Aorta (tissue), 5 donors: ENCODE measurements around the gene SLC35B1. TPM values are rescaled to one million over a fixed set of nuclear protein-coding genes. Genes with fewer than 3 reads are reported as not detected.
"Not testable (repeated sequence)": the region's sequence is repeated elsewhere in the genome, so short reads cannot be mapped to it uniquely, and the experiment has no call there.

Experiments used
- ATAC-seq: fragments of 200-7000 bp; cut with Tn5 transposase; one replicate; pipeline ENCODE4 v1.9.1; 2022; ENCODE audit warnings: moderate library complexity; ENCODE audit not compliant: low FRiP score
- DNase-seq, 2 donors: peaks; one replicate each; pipeline ENCODE4 v3.0.0-alpha.2; 2020
- H3K27ac ChIP-seq, 2 donors: one replicate each; pipeline ENCODE4 v1.5.1; 2013; ENCODE audit warnings: low read length in 2 of 2, mild to moderate bottlenecking in 2 of 2, moderate library complexity in 2 of 2, control low read depth in 1 of 2, inconsistent platforms in 1 of 2, low read depth in 1 of 2
- H3K27me3 ChIP-seq, 2 donors: one replicate each; pipeline ENCODE4 v1.6.1; 2013; ENCODE audit warnings: control low read depth in 1 of 2, low read length in 1 of 2, mild to moderate bottlenecking in 1 of 2, moderate library complexity in 1 of 2; ENCODE audit not compliant: insufficient read depth in 2 of 2, control insufficient read depth in 1 of 2
- H3K36me3 ChIP-seq, 2 donors: one replicate each; pipeline ENCODE4 v1.6.1; 2013; ENCODE audit warnings: control low read depth in 1 of 2, low read length in 1 of 2, mild to moderate bottlenecking in 1 of 2; ENCODE audit not compliant: insufficient read depth in 2 of 2, control insufficient read depth in 1 of 2
- H3K4me1 ChIP-seq, 2 donors: one replicate each; pipeline ENCODE4 v1.6.1; 2013; ENCODE audit warnings: low read length in 2 of 2, control low read depth in 1 of 2, mild to moderate bottlenecking in 1 of 2, moderate library complexity in 1 of 2; ENCODE audit not compliant: insufficient read depth in 2 of 2, control insufficient read depth in 1 of 2
- H3K4me3 ChIP-seq, 2 donors: one replicate each; pipeline ENCODE4 v1.5.1; 2013; ENCODE audit warnings: low read length in 2 of 2, control low read depth in 1 of 2, mild to moderate bottlenecking in 1 of 2
- H3K9me3 ChIP-seq: one replicate; pipeline ENCODE4 v1.6.1; 2013; ENCODE audit warnings: mild to moderate bottlenecking, low read length; ENCODE audit not compliant: control insufficient read depth
- WGBS, 2 donors: extraction: QIAGEN DNeasy Blood & Tissue Kit; methylation state at CpG; one replicate each; pipeline ENCODE4 v1.1.7; 2013; 5-methylcytosine and 5-hydroxymethylcytosine counted together
- intact Hi-C, 2 donors: fragments of 100-400 bp; cut with DNase I; formaldehyde crosslinking; loops; one replicate each; pipeline versions ENCODE4 v1.14.2 to v1.15.0; 2022
- polyA plus RNA-seq, 2 donors: library from polyadenylated mRNA; stranded (reverse); fragments of 200-250 nt; gene quantifications; one replicate each; pipeline ENCODE4 v1.2.3, GENCODE V29; 2013
- total RNA-seq, 2 donors: library from RNA; stranded (reverse); fragmentation: NEBNext Ultra II Directional; extraction: Animal tissue kit (Norgen Biotek cat#: 25700); gene quantifications; one replicate each; pipeline ENCODE4 v1.2.1, GENCODE V29; 2021
- donor health status: healthy with polysubstance abuse.
- donor health status: Bipolar disorder and iron deficiency.
- donor health status: DM: no; HTN: no; CAD: no.
- donor health status: DM: no; HTN: no; CAD: no.
- donor health status: DM: yes; HTN: yes; CAD: no.

The SLC35B1 gene
- total and polyA plus RNA-seq, 4 donors, result 31.5 to 43.7 (median 35.3) TPM

DNA sequence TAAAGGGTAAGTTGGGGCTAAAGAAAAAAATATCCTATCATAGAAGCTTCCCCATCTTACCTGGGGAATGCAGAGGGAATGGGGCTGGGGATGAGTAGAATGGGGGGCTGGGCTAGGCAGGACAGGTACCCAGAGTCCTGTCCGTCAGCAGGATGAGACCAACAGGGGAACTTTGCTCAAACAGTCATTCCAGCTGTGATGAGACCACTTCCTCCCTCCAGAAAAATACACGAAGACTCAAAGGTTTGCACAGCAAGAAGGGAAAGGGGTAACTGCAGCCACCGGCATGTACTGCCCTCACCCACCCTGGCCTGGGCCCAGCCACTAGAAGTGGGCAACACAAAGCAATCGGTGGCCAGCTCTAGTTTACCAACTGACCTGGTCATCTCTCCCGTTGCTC lies 20.7 kb upstream of the SLC35B1 start:
- Histone ChIP-seq H3K4me3 (no peak overlapping the region), H3K36me3 (no peaks in the 10 kb centered on the region), H3K27ac (no peak overlapping the region), H3K9me3 (no peaks in the 10 kb centered on the region), H3K27me3 (no peaks in the 10 kb centered on the region), H3K4me1 (no peaks in the 10 kb centered on the region)
- WGBS, 2 donors, result 88 to 90% methylated on average over 5 of the region's 5 CpGs
- no peak for DNase-seq
- intact Hi-C loops, result no loop called here
- no peak for ATAC-seq

DNA sequence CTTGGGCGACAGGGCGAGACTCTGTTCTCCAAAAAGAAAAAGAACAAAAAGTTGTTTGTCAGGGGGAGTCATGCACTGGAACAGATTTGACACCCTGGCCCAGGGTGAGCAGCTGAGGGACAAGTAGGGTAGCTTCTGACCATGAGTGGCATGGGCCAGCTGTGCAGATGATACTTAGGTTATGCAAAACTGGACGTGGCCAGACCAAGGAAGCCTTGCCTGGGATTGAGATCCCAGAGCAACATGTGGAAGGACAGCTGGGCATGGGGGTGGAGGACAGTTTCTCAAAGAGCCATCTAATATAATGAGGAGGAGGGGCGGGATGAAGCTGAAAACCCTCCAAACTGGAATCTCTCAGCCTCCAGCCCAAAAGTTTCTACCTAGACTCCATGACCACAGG lies 19.6 kb upstream of the SLC35B1 start:
- ATAC-seq, result no peak
- WGBS, 2 donors, result 94 to 95% methylated on average over 4 of the region's 4 CpGs

DNA sequence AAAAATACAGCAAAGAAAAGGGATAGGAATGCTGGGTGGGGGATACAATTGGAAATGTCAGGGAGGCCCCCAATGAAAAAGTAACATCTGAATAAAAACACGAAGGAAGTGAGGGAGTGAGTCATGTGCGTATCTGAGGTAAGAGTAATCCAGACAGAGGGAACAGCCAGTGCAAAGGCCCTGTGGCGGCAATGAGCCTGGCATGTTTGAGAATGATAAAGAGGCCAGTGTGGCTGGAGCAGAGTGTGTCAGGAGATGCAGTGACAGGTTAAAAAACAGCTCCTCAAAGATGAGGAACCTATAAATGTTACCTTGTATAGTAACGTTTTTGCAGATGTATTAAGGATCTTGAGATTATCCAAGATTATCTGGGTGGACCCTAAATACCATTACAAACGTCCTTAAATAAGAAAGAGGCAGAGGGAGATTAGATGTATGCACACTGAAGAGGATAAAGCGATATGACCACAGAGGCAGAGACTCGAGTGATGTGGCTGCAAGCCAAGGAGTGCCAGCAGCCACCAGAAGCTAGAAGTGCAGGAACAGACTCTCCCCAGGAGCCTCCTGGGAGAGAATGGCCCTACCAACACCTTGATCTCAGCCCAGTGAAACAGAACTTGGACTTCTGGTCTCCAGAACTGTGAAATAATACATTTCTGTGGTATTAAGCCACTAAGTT lies 17.8 kb upstream of the SLC35B1 start:
- H3K9me3 ChIP-seq, result no peaks in the 10 kb centered on the region
- no peak for ATAC-seq
- no peaks in the 10 kb centered on the region for H3K36me3 ChIP-seq
- no peak for DNase-seq
- intact Hi-C loops, result no loop called here
- no peaks in the 10 kb centered on the region for H3K4me1 ChIP-seq
- H3K27me3 ChIP-seq, result no peaks in the 10 kb centered on the region
- no peak overlapping the region for H3K27ac ChIP-seq
- 91 to 93% methylated on average over 7 of the region's 7 CpGs for WGBS, 2 donors
- H3K4me3 ChIP-seq, result no peak overlapping the region

More for the DNA sequence above, 19.6 kb upstream of the SLC35B1 start:
- Histone ChIP-seq H3K27ac (no peak overlapping the region), H3K4me3 (no peak overlapping the region), H3K36me3 (no peaks in the 10 kb centered on the region), H3K4me1 (no peaks in the 10 kb centered on the region), H3K9me3 (no peaks in the 10 kb centered on the region), H3K27me3 (no peaks in the 10 kb centered on the region)
- intact Hi-C loops, result no loop called here
- DNase-seq, result no peak

DNA sequence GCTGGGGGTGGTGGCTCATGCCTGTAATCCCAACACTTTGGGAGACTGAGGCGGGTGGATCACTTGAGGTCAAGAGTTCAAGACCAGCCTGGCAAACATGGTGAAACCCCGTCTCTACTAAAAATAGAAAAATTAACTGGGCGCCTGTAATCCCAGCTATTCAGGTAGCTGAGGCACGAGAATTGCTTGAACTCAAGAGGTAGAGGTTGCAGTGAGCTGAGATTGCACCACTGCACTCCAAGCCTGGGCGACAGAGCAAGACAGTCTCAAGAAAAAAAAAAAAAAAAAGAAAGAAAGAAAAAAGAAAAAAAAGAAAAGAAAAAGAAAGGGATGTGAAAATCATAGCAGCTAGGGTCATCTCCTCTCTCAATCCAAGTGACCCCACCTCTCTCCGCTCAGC lies 16.8 kb upstream of the SLC35B1 start:
- H3K9me3 ChIP-seq, H3K4me1 ChIP-seq, H3K4me3 ChIP-seq, H3K36me3 ChIP-seq, DNase-seq, intact Hi-C loops, H3K27ac ChIP-seq, H3K27me3 ChIP-seq, ATAC-seq: not testable (repeated sequence)
- WGBS, 2 donors, result 90% methylated on average over 6 of the region's 6 CpGs

DNA sequence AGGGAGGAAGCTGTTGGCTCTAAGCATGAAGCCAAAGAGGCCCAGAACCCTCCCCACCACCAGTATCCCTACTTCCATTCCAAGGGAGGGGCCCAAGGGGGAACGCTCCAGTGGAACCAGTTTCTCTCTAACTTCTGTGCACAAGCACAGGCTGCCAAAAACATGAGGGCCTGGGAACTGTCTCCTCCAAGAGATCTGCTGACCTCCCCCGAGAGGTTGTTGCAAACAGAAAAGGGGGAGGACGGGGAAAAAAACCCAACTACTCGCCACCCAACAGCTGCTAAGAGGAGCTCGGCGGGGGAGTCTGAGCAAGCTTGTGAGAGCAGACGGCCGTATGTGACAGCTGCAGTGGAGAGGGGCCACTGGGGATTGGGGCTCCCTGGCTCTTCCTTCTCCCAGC lies 15.7 kb upstream of the SLC35B1 start:
- Histone ChIP-seq H3K4me3 (no peak overlapping the region), H3K36me3 (peaks cover 0 to 2% of the 10 kb centered on the region in 2 donors), H3K27ac (no peak overlapping the region), H3K27me3 (no peaks in the 10 kb centered on the region), H3K9me3 (no peaks in the 10 kb centered on the region), H3K4me1 (no peaks in the 10 kb centered on the region)
- DNase-seq, result peak in 1 of 2 donors; percentile 59
- intact Hi-C loops, result no loop called here
- ATAC-seq, result peak; percentile 68
- 62 to 67% methylated on average over 8 of the region's 8 CpGs for WGBS, 2 donors

DNA sequence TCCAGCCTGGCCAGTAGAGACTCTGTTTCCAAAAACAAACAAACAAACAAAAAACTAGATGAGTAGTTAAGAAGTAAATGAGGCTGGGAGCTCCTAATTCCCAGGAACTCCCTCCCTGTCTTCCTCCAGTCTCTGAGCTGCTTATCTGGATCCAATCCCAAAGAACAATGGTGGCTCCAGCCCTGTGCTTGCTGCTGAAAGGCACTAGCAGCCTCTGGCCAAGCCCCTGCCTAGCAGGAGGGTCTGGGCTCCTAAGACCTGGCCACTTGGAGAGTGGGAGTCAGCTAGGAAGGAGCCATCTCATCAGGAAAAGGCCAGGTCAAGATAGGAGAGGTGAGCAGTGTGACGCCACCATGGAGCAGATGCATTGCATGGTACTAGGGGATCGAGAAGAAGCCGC lies 14.3 kb upstream of the SLC35B1 start:
- ATAC-seq (no peak), DNase-seq (no peak)
- H3K9me3 ChIP-seq, result no peaks in the 10 kb centered on the region
- intact Hi-C loops, result no loop called here
- H3K36me3 ChIP-seq, result peaks cover 0 to 2% of the 10 kb centered on the region in 2 donors
- H3K27ac ChIP-seq, result no peak overlapping the region
- WGBS, 2 donors, result 95 to 100% methylated on average over 3 of the region's 3 CpGs
- no peaks in the 10 kb centered on the region for H3K27me3 ChIP-seq
- H3K4me3 ChIP-seq, result no peak overlapping the region
- no peaks in the 10 kb centered on the region for H3K4me1 ChIP-seq

DNA sequence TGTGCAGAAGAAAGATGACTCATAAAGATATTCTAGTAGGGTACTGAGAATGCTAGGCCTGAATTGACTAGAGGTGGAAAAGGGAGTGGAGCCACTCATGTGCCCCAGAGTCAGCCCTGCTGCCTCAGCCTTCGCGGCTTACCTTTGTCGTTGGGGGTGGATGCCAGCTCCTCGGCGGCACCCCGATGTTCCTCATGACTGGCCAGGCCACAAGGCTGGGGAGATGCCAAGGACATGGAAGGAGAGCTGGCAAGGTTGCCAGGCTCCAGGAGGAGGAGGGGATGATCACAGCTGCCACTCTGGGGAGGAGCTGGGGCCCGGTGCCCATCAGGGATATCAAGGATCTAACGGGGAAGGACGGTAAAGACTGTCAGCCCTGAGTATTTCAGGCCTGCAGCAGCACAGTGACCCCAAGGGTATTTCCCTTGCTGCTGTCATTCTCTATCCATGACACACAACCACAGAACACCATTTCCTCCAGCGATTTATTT lies 9.7 kb upstream of the SLC35B1 start:
- no peaks in the 10 kb centered on the region for H3K4me1 ChIP-seq
- peaks cover 2% of the 10 kb centered on the region in 2 donors for H3K36me3 ChIP-seq
- WGBS, 2 donors, result 75% methylated on average over 10 of the region's 10 CpGs
- H3K27ac ChIP-seq, result no peak overlapping the region
- H3K4me3 ChIP-seq, result no peak overlapping the region
- intact Hi-C loops, result no loop called here
- no peaks in the 10 kb centered on the region for H3K27me3 ChIP-seq
- DNase-seq (no peak), ATAC-seq (no peak)
- no peaks in the 10 kb centered on the region for H3K9me3 ChIP-seq

DNA sequence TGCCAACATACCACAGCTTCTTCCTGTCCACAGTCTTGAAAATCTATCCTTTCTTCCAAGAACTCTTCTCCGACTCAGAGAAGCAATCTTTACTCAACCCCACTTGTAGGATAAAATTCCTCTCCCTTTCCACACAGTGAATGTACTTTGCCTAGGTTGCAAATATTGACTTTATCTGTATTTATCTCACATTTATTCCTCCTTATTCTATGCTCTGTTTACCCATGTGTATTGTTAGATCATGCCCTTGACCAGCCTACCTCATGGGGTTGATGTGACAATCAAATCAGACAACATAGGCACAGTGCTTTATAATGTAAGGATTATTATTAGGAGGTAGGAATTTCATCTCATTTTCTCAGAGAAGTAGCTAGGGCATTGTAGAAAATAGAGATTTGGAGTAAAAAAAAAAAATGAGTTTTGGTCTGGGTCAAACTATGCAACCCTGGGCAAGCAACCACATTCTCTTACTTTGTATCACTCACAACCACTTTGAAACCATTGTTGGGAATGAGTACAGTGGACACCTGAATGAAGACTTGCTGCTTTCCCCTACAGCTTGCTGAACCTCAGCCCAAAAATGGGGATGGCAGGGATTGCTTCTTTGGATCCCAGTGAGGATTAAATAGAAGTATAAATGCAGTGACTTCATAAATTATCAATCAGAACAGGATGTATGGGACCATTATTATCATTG lies 9.1 kb upstream of the SLC35B1 start:
- no peak for ATAC-seq
- peaks cover 2% of the 10 kb centered on the region in 2 donors for H3K36me3 ChIP-seq

More for the DNA sequence above, 9.1 kb upstream of the SLC35B1 start:
- H3K4me1 ChIP-seq, result no peaks in the 10 kb centered on the region
- no peak overlapping the region for H3K27ac ChIP-seq
- WGBS, 2 donors, result 92 to 97% methylated on average over 1 of the region's 1 CpG
- no peaks in the 10 kb centered on the region for H3K9me3 ChIP-seq
- intact Hi-C loops, result no loop called here
- H3K4me3 ChIP-seq, result no peak overlapping the region
- no peaks in the 10 kb centered on the region for H3K27me3 ChIP-seq
- DNase-seq, result no peak
